WTC11 (cell line): Measurements from ENCODE around the gene AURKA. TPM values are rescaled to one million over a fixed set of nuclear protein-coding genes. Genes with fewer than 3 reads are reported as not detected.

Source experiments
- ATAC-seq: fragments of 200-7000 bp; cut with Tn5 transposase; 2 replicates; pipeline ENCODE4 v1.10.0; 2021; ENCODE audit warnings: mild to moderate bottlenecking, moderate library complexity
- CTCF ChIA-PET: fragments of 300-600 bp; sonication (Branson Sonifier 250); formaldehyde crosslinking; loops from one replicate; lab custom pipeline; 2021; ENCODE audit warnings: antibody characterized with exemption; lab: Charles Lee
- POLR2A ChIA-PET: fragments of 350-600 bp; sonication (Branson Sonifier 250); formaldehyde crosslinking; loops from one replicate; lab custom pipeline; 2021; ENCODE audit warnings: antibody characterized with exemption; lab: Charles Lee
- DNase-seq: peaks from one replicate; pipeline ENCODE4 v3.0.0; 2021; ENCODE audit warnings: low spot score
- H3K27ac Mint-ChIP-seq: 2 replicates; pipeline ENCODE4 v1.8.0; 2021; ENCODE audit warnings: mixed read lengths
- H3K27me3 Mint-ChIP-seq: 2 replicates; pipeline ENCODE4 v1.8.0; 2021; ENCODE audit warnings: low read depth, mild to moderate bottlenecking, moderate library complexity, mixed read lengths
- H3K36me3 Mint-ChIP-seq: 2 replicates; pipeline ENCODE4 v1.8.0; 2021; ENCODE audit warnings: mixed read lengths
- H3K4me1 Mint-ChIP-seq: 2 replicates; pipeline ENCODE4 v1.8.0; 2022; ENCODE audit warnings: mixed read lengths
- H3K4me3 Mint-ChIP-seq: 2 replicates; pipeline ENCODE4 v1.8.0; 2021; ENCODE audit warnings: mild to moderate bottlenecking, moderate library complexity, mixed read lengths
- H3K9me3 Mint-ChIP-seq: 2 replicates; pipeline ENCODE4 v1.8.0; 2021; ENCODE audit warnings: mixed read lengths
- ATF1 ChIP-seq: sonication (generic); formaldehyde crosslinking; IDR thresholded peaks from 2 replicates; pipeline ENCODE4 v1.8.1; 2023; ENCODE audit warnings: mild to moderate bottlenecking, moderate library complexity, missing genetic modification reagents
- CREB1 ChIP-seq: sonication (generic); formaldehyde crosslinking; IDR thresholded peaks from 2 replicates; pipeline ENCODE4 v1.8.0; 2023; ENCODE audit warnings: mild to moderate bottlenecking, missing genetic modification reagents
- ETV6 ChIP-seq: sonication (generic); formaldehyde crosslinking; IDR thresholded peaks from 2 replicates; pipeline ENCODE4 v1.8.1; 2022; ENCODE audit warnings: mild to moderate bottlenecking, missing genetic modification reagents
- FOXP4 ChIP-seq: sonication (generic); formaldehyde crosslinking; IDR thresholded peaks from 2 replicates; pipeline ENCODE4 v1.8.0; 2022; ENCODE audit warnings: mild to moderate bottlenecking, missing genetic modification reagents
- KAT7 ChIP-seq: sonication (generic); formaldehyde crosslinking; IDR thresholded peaks from 2 replicates; pipeline ENCODE4 v1.8.1; 2023; ENCODE audit warnings: missing genetic modification reagents, mild to moderate bottlenecking, borderline replicate concordance
- PRRX2 ChIP-seq: fragments of 250-450 bp; sonication (Bioruptor Pico); IDR thresholded peaks from 2 replicates; pipeline ENCODE4 v1.8.0; 2021; ENCODE audit warnings: mild to moderate bottlenecking
- RELA ChIP-seq: sonication (generic); formaldehyde crosslinking; IDR thresholded peaks from 2 replicates; pipeline ENCODE4 v1.8.1; 2022; ENCODE audit warnings: missing genetic modification reagents, mild to moderate bottlenecking, borderline replicate concordance
- SMAD4 ChIP-seq: sonication (generic); formaldehyde crosslinking; IDR thresholded peaks from 2 replicates; pipeline ENCODE4 v1.8.0; 2022; ENCODE audit warnings: mild to moderate bottlenecking, missing genetic modification reagents
- ZBTB21 ChIP-seq: sonication (generic); formaldehyde crosslinking; IDR thresholded peaks from 2 replicates; pipeline ENCODE4 v1.8.1; 2023; ENCODE audit warnings: mild to moderate bottlenecking, missing genetic modification reagents, borderline replicate concordance
- ZNF532 ChIP-seq: fragments of 250-450 bp; sonication (Bioruptor Pico); IDR thresholded peaks from 2 replicates; pipeline ENCODE4 v1.9.0; 2021; ENCODE audit warnings: mild to moderate bottlenecking, borderline replicate concordance
- ZNF671 ChIP-seq: fragments of 250-450 bp; sonication (Bioruptor Pico); IDR thresholded peaks from 2 replicates; pipeline ENCODE4 v1.8.0; 2021; ENCODE audit warnings: mild to moderate bottlenecking
- total RNA-seq: library from RNA; stranded (reverse); gene quantifications from 3 replicates; pipeline ENCODE4 v1.2.3, GENCODE V29; 2021
- TF ChIP-seq, protein P1 (sequence below): sonication (generic); formaldehyde crosslinking; IDR thresholded peaks from 2 replicates; pipeline ENCODE4 v1.8.1; 2022; ENCODE audit warnings: mild to moderate bottlenecking, missing genetic modification reagents, moderate library complexity, borderline replicate concordance
- TF ChIP-seq, protein P2 (sequence below): fragments of 250-450 bp; sonication (Bioruptor Pico); IDR thresholded peaks from 2 replicates; pipeline ENCODE4 v1.9.0; 2021; ENCODE audit warnings: mild to moderate bottlenecking
- TF ChIP-seq, protein P3 (sequence below): fragments of 200-600 bp; IDR thresholded peaks from 2 replicates; pipeline ENCODE4 v1.8.0; 2022; ENCODE audit warnings: antibody characterized with exemption
- TF ChIP-seq, protein P4 (sequence below): sonication (generic); formaldehyde crosslinking; IDR thresholded peaks from 2 replicates; pipeline ENCODE4 v1.8.1; 2023; ENCODE audit warnings: mild to moderate bottlenecking, missing genetic modification reagents, borderline replicate concordance

Gene AURKA
- total RNA-seq, 1 experiment from 2014 or later = 103 TPM

DNA sequence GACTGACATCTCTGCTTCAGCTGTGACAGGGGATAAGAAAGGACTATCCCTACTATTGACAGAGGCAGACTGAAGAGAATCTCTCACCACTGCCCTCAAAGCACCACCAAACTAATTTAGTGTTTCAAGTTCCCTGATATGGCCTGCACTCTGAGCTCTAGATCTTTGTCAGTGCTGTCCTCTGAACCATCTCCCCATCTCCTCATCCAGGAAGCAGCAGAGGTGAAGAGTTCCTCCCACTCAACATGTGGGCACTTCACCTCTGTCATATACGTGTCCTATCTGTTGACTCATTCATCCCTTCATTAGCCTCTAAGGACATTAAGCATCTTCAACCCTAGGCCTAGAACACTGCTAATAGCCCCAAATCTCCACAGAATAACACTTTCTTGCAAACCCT is 19.2 kb downstream of the AURKA start (continued):
- no peak for TF ChIP-seq FOXP4 (CRISPR knock-in tag)

GRCh38 chr20:56371977-56372376 is 20.0 kb downstream of the AURKA start:
- Mint-ChIP-seq H3K4me3 (no peak overlapping the region), H3K27ac (no peak overlapping the region), H3K36me3 (peaks cover 63% of the 10 kb centered on the region), H3K27me3 (no peaks in the 10 kb centered on the region), H3K4me1 (no peaks in the 10 kb centered on the region), H3K9me3 (no peaks in the 10 kb centered on the region)
- ChIA-PET POLR2A (interaction anchor here (0.8 kb wide), 1 partner anchor 20 kb away, joined by 3 read pairs; the partner anchor contains the start of gene AURKA), CTCF (no interaction called here)
- DNase-seq = no peak
- no peak for ATAC-seq
- TF ChIP-seq ZBTB21 (CRISPR knock-in tag) = no peak
- no peak for TF ChIP-seq PRRX2 (CRISPR knock-in tag)
- TF ChIP-seq ZNF671 (CRISPR knock-in tag) = no peak
- TF ChIP-seq ZNF532 (CRISPR knock-in tag) = no peak
- no peak for TF ChIP-seq RELA (CRISPR knock-in tag)
- TF ChIP-seq, protein P1, sequence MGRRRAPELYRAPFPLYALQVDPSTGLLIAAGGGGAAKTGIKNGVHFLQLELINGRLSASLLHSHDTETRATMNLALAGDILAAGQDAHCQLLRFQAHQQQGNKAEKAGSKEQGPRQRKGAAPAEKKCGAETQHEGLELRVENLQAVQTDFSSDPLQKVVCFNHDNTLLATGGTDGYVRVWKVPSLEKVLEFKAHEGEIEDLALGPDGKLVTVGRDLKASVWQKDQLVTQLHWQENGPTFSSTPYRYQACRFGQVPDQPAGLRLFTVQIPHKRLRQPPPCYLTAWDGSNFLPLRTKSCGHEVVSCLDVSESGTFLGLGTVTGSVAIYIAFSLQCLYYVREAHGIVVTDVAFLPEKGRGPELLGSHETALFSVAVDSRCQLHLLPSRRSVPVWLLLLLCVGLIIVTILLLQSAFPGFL (CRISPR knock-in tag) = no peak
- TF ChIP-seq ETV6 (CRISPR knock-in tag) = no peak
- TF ChIP-seq KAT7 (CRISPR knock-in tag) = no peak
- TF ChIP-seq CREB1 (CRISPR knock-in tag) = no peak

DNA sequence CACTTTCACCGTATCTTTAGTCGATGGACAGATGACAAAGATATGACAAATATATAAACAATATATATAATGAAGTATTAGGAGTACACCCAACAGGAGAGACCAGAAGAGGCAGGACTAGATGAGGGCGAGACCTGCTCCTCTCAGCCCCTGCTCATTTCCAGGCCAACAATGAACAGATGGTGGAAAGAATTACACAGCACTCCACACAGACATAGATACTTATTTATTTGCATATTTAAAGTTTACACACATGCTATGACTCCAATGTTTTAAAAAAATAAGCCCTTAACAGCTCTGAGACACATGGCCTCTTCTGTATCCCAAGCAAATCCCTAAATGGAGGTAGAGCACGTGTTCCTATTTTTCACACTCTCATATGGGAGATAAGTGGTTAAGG is 22.8 kb downstream of the AURKA start:
- ATAC-seq = no peak
- TF ChIP-seq, protein P2, sequence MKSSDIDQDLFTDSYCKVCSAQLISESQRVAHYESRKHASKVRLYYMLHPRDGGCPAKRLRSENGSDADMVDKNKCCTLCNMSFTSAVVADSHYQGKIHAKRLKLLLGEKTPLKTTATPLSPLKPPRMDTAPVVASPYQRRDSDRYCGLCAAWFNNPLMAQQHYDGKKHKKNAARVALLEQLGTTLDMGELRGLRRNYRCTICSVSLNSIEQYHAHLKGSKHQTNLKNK (CRISPR knock-in tag) = no peak
- TF ChIP-seq ZNF671 (CRISPR knock-in tag) = no peak
- TF ChIP-seq SMAD4 (CRISPR knock-in tag) = no peak
- TF ChIP-seq, protein P3, sequence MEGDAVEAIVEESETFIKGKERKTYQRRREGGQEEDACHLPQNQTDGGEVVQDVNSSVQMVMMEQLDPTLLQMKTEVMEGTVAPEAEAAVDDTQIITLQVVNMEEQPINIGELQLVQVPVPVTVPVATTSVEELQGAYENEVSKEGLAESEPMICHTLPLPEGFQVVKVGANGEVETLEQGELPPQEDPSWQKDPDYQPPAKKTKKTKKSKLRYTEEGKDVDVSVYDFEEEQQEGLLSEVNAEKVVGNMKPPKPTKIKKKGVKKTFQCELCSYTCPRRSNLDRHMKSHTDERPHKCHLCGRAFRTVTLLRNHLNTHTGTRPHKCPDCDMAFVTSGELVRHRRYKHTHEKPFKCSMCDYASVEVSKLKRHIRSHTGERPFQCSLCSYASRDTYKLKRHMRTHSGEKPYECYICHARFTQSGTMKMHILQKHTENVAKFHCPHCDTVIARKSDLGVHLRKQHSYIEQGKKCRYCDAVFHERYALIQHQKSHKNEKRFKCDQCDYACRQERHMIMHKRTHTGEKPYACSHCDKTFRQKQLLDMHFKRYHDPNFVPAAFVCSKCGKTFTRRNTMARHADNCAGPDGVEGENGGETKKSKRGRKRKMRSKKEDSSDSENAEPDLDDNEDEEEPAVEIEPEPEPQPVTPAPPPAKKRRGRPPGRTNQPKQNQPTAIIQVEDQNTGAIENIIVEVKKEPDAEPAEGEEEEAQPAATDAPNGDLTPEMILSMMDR = no peak
- TF ChIP-seq ATF1 (CRISPR knock-in tag) = no peak
- TF ChIP-seq, protein P4, sequence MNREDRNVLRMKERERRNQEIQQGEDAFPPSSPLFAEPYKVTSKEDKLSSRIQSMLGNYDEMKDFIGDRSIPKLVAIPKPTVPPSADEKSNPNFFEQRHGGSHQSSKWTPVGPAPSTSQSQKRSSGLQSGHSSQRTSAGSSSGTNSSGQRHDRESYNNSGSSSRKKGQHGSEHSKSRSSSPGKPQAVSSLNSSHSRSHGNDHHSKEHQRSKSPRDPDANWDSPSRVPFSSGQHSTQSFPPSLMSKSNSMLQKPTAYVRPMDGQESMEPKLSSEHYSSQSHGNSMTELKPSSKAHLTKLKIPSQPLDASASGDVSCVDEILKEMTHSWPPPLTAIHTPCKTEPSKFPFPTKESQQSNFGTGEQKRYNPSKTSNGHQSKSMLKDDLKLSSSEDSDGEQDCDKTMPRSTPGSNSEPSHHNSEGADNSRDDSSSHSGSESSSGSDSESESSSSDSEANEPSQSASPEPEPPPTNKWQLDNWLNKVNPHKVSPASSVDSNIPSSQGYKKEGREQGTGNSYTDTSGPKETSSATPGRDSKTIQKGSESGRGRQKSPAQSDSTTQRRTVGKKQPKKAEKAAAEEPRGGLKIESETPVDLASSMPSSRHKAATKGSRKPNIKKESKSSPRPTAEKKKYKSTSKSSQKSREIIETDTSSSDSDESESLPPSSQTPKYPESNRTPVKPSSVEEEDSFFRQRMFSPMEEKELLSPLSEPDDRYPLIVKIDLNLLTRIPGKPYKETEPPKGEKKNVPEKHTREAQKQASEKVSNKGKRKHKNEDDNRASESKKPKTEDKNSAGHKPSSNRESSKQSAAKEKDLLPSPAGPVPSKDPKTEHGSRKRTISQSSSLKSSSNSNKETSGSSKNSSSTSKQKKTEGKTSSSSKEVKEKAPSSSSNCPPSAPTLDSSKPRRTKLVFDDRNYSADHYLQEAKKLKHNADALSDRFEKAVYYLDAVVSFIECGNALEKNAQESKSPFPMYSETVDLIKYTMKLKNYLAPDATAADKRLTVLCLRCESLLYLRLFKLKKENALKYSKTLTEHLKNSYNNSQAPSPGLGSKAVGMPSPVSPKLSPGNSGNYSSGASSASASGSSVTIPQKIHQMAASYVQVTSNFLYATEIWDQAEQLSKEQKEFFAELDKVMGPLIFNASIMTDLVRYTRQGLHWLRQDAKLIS (CRISPR knock-in tag) = no peak
- peaks cover 47% of the 10 kb centered on the region for H3K36me3 Mint-ChIP-seq

More for the DNA sequence above, 22.8 kb downstream of the AURKA start:
- CTCF ChIA-PET = no interaction called here
- no peaks in the 10 kb centered on the region for H3K9me3 Mint-ChIP-seq
- DNase-seq = no peak
- H3K4me3 Mint-ChIP-seq = no peak overlapping the region
- no peak overlapping the region for H3K27ac Mint-ChIP-seq
- H3K27me3 Mint-ChIP-seq = no peaks in the 10 kb centered on the region; the same call in 1 of the 2 replicates
- no peaks in the 10 kb centered on the region for H3K4me1 Mint-ChIP-seq
- POLR2A ChIA-PET = no interaction called here
